Measurements from ENCODE around the gene ATP2B3. TPM values are rescaled to one million over a fixed set of nuclear protein-coding genes. Genes with fewer than 3 reads are reported as not detected.

Gene ATP2B3
- total and polyA plus RNA-seq, 7 experiments from 2014 or later, result not detected

DNA sequence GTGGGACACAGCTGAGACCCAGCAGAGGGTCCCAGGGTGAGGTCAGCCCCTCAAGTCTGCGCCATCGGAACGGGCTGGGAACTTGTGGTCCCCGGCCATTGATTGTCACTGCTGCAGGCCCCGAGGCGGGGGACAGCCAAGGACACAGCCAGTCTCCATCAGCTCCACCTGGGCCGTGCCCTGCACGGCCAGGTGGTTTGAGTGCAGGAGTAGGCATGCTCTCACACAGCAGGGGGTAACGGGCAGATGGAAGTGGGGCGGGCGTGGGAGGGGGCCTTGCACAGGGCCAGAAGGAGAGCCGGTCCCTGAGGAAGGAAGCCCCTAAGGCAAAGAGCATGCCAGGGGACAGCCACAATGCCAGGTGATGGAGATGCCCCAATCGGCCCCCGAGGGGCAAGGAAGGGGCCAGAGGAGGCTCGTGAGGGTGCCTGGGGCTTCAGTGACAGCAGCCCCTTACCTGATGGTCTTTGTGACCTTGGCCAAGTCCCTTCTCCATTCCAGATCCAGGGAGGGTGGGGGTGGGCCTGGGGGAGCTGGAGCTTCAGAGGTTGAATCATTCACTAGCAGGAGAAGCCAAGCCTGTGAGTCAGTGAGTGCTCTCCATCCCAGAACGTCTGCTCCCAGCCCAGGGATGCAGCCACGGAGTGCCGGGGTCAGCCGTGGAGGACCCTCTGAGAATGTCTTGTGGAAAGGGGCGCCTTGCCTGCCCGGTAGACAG is 2.3 kb downstream of the ATP2B3 start:
- POLR2A ChIA-PET, result interaction anchor here (0.7 kb wide), 1 partner anchor 244 kb away, joined by 3 read pairs; the partner anchor contains the start of gene PLXNB3
- no peak overlapping the region for H3K4me3 ChIP-seq (ENCODE audit: low read length)
- H3K36me3 ChIP-seq (ENCODE audit: control insufficient read depth in 2 of 3, insufficient read depth in 3 of 3, low read length in 3 of 3), result no peaks in the 10 kb centered on the region
- intact Hi-C loops (cut with micrococcal nuclease), result no loop called here
- Mint-ChIP-seq H3K9me3 (peaks cover 0 to 2% (median 0%) of the 10 kb centered on the region in 11 donors), H3K27me3 (peaks cover 11 to 30% (median 14%) of the 10 kb centered on the region in 5 donors), H3K4me3 (no peak overlapping the region), H3K27ac (no peak overlapping the region), H3K36me3 (no peaks in the 10 kb centered on the region), H3K4me1 (peaks cover 0 to 11% (median 4%) of the 10 kb centered on the region in 7 donors)
- no peak for ATAC-seq
- no peak overlapping the region for H3K27ac ChIP-seq (ENCODE audit: low read depth, low read length)
- no peak for DNase-seq
- H3K27me3 ChIP-seq (ENCODE audit: control insufficient read depth in 2 of 2, insufficient read depth in 2 of 2, low read length in 2 of 2), result no peaks in the 10 kb centered on the region
- CTCF ChIA-PET, result no interaction called here
- no peaks in the 10 kb centered on the region for H3K4me1 ChIP-seq (ENCODE audit: control insufficient read depth in 2 of 2, insufficient read depth in 2 of 2, low read length in 2 of 2)
- H3K9me3 ChIP-seq (ENCODE audit: control insufficient read depth in 2 of 3, low read length in 3 of 3), result no peaks in the 10 kb centered on the region

DNA sequence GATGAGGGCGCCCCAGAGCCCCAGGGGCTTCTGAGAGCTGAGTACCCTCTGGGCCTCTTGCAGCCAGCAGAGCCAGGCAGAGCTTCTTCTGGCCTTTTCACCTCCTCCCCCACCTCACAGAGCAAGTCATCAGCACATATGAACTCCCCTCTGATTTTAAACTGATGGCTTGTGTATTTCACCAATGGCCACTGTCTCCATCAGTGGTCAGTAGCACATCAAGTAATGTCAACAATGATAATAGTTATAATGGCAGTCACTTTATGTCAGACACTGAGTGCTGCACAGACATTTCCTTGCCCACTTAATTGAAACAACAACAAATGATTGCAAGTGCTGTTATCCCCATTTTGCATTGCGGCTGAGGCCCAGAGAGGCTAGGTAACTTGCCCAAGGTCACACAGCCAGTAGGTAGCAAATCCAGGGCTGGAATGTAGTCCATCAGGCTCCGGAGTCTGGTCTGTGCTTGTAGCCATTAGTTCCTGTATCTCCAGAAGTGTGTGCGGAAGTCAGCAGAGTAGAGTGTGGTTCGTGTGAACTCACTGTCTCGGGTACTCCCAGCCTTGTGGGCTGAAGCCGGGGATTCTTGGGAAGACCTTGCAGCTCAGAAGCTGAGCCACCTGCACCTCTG is 3.0 kb downstream of the ATP2B3 start:
- ATAC-seq (no peak), DNase-seq (no peak)
- Histone ChIP-seq H3K4me3 (ENCODE audit: low read length) (no peak overlapping the region), H3K27ac (ENCODE audit: low read depth, low read length) (no peak overlapping the region), H3K4me1 (ENCODE audit: control insufficient read depth in 2 of 2, insufficient read depth in 2 of 2, low read length in 2 of 2) (no peaks in the 10 kb centered on the region), H3K9me3 (ENCODE audit: control insufficient read depth in 2 of 3, low read length in 3 of 3) (no peaks in the 10 kb centered on the region), H3K36me3 (ENCODE audit: control insufficient read depth in 2 of 3, insufficient read depth in 3 of 3, low read length in 3 of 3) (no peaks in the 10 kb centered on the region), H3K27me3 (ENCODE audit: control insufficient read depth in 2 of 2, insufficient read depth in 2 of 2, low read length in 2 of 2) (no peaks in the 10 kb centered on the region)
- CTCF ChIA-PET, result no interaction called here
- POLR2A ChIA-PET, result no interaction called here
- H3K4me3 Mint-ChIP-seq, result no peak overlapping the region
- H3K4me1 Mint-ChIP-seq, result peaks cover 0 to 11% (median 4%) of the 10 kb centered on the region in 7 donors
- H3K9me3 Mint-ChIP-seq, result peaks cover 0 to 2% (median 0%) of the 10 kb centered on the region in 11 donors
- peaks cover 11 to 30% (median 14%) of the 10 kb centered on the region in 5 donors for H3K27me3 Mint-ChIP-seq
- no peaks in the 10 kb centered on the region for H3K36me3 Mint-ChIP-seq
- intact Hi-C loops (cut with micrococcal nuclease), result no loop called here
- H3K27ac Mint-ChIP-seq, result no peak overlapping the region

DNA sequence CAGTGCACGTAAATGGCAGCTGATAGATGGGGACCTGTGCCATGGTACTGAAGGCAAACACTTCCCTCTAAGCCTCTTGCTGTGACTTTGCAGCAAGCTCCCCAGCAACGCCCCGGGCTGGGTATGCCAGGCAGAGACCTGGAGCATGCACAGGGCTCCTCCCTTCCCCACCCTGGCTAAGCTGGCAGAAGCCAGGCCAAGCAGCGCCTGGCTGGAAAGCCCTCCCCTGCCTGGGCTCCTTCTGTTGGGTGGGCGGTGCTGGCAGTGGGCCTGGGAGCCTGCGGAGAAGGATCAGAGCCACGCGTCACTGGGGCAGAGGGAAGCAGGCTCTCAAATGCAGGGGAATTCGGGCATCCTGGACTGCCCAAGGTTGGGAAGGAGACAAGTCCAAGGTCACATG is 3.6 kb downstream of the ATP2B3 start:
- Histone ChIP-seq H3K27ac (ENCODE audit: low read depth, low read length) (no peak overlapping the region), H3K27me3 (ENCODE audit: control insufficient read depth in 2 of 2, insufficient read depth in 2 of 2, low read length in 2 of 2) (no peaks in the 10 kb centered on the region), H3K4me3 (ENCODE audit: low read length) (no peak overlapping the region), H3K4me1 (ENCODE audit: control insufficient read depth in 2 of 2, insufficient read depth in 2 of 2, low read length in 2 of 2) (no peaks in the 10 kb centered on the region), H3K36me3 (ENCODE audit: control insufficient read depth in 2 of 3, insufficient read depth in 3 of 3, low read length in 3 of 3) (no peaks in the 10 kb centered on the region), H3K9me3 (ENCODE audit: control insufficient read depth in 2 of 3, low read length in 3 of 3) (no peaks in the 10 kb centered on the region)
- Mint-ChIP-seq H3K4me3 (no peak overlapping the region), H3K4me1 (peaks cover 0 to 9% (median 2%) of the 10 kb centered on the region in 7 donors), H3K27me3 (peaks cover 7 to 25% (median 12%) of the 10 kb centered on the region in 5 donors), H3K27ac (no peak overlapping the region), H3K36me3 (no peaks in the 10 kb centered on the region), H3K9me3 (peaks cover 0 to 1% (median 0%) of the 10 kb centered on the region in 11 donors)
- ATAC-seq, result no peak
- no peak for DNase-seq
- ChIA-PET CTCF (no interaction called here), POLR2A (no interaction called here)
- intact Hi-C loops (cut with micrococcal nuclease), result no loop called here

- intact Hi-C loops (cut with micrococcal nuclease), result no loop called here
- POLR2A ChIA-PET, result no interaction called here
- no peak overlapping the region for H3K27ac Mint-ChIP-seq
- H3K9me3 Mint-ChIP-seq, result no peaks in the 10 kb centered on the region
- Histone ChIP-seq H3K27ac (ENCODE audit: low read depth, low read length) (no peak overlapping the region), H3K27me3 (ENCODE audit: control insufficient read depth in 2 of 2, insufficient read depth in 2 of 2, low read length in 2 of 2) (no peaks in the 10 kb centered on the region), H3K4me3 (ENCODE audit: low read length) (no peak overlapping the region), H3K4me1 (ENCODE audit: control insufficient read depth in 2 of 2, insufficient read depth in 2 of 2, low read length in 2 of 2) (no peaks in the 10 kb centered on the region), H3K9me3 (ENCODE audit: control insufficient read depth in 2 of 3, low read length in 3 of 3) (no peaks in the 10 kb centered on the region), H3K36me3 (ENCODE audit: control insufficient read depth in 2 of 3, insufficient read depth in 3 of 3, low read length in 3 of 3) (no peaks in the 10 kb centered on the region)
- no peak overlapping the region for H3K4me3 Mint-ChIP-seq
- DNase-seq, result no peak
- ATAC-seq, result no peak
- H3K36me3 Mint-ChIP-seq, result no peaks in the 10 kb centered on the region
- H3K4me1 Mint-ChIP-seq, result peaks cover 0 to 6% (median 0%) of the 10 kb centered on the region in 7 donors
- CTCF ChIA-PET, result no interaction called here
- peaks cover 4 to 18% (median 8%) of the 10 kb centered on the region in 5 donors for H3K27me3 Mint-ChIP-seq
These were observed 4.8 kb downstream of the ATP2B3 start for GRCh38 chrX:153522259-153522658.

GRCh38 chrX:153523269-153523668 is 5.8 kb downstream of the ATP2B3 start:
- no peak for ATAC-seq
- ChIA-PET POLR2A (no interaction called here), CTCF (no interaction called here)
- no peak overlapping the region for H3K4me3 ChIP-seq (ENCODE audit: low read length)
- Mint-ChIP-seq H3K27me3 (peaks cover 4 to 17% (median 8%) of the 10 kb centered on the region in 5 donors), H3K27ac (no peak overlapping the region), H3K9me3 (peaks cover 0 to 2% (median 0%) of the 10 kb centered on the region in 11 donors), H3K4me1 (peaks cover 0 to 5% (median 0%) of the 10 kb centered on the region in 7 donors), H3K4me3 (no peak overlapping the region), H3K36me3 (no peaks in the 10 kb centered on the region)
- H3K27me3 ChIP-seq (ENCODE audit: control insufficient read depth in 2 of 2, insufficient read depth in 2 of 2, low read length in 2 of 2), result no peaks in the 10 kb centered on the region
- H3K36me3 ChIP-seq (ENCODE audit: control insufficient read depth in 2 of 3, insufficient read depth in 3 of 3, low read length in 3 of 3), result no peaks in the 10 kb centered on the region
- no peaks in the 10 kb centered on the region for H3K9me3 ChIP-seq (ENCODE audit: control insufficient read depth in 2 of 3, low read length in 3 of 3)
- H3K4me1 ChIP-seq (ENCODE audit: control insufficient read depth in 2 of 2, insufficient read depth in 2 of 2, low read length in 2 of 2), result no peaks in the 10 kb centered on the region
- intact Hi-C loops (cut with micrococcal nuclease), result no loop called here
- DNase-seq, result no peak
- H3K27ac ChIP-seq (ENCODE audit: low read depth, low read length), result no peak overlapping the region

- no peak overlapping the region for H3K4me3 Mint-ChIP-seq
- peaks cover 0 to 2% (median 0%) of the 10 kb centered on the region in 11 donors for H3K9me3 Mint-ChIP-seq
- no peak overlapping the region for H3K4me3 ChIP-seq (ENCODE audit: low read length)
- DNase-seq (no peak), ATAC-seq (no peak)
- H3K4me1 ChIP-seq (ENCODE audit: control insufficient read depth in 2 of 2, insufficient read depth in 2 of 2, low read length in 2 of 2), result no peaks in the 10 kb centered on the region
- H3K36me3 ChIP-seq (ENCODE audit: control insufficient read depth in 2 of 3, insufficient read depth in 3 of 3, low read length in 3 of 3), result no peaks in the 10 kb centered on the region
- H3K27ac ChIP-seq (ENCODE audit: low read depth, low read length), result no peak overlapping the region
- H3K4me1 Mint-ChIP-seq, result no peaks in the 10 kb centered on the region
- intact Hi-C loops (cut with micrococcal nuclease), result no loop called here
- no peak overlapping the region for H3K27ac Mint-ChIP-seq
- POLR2A ChIA-PET, result no interaction called here
- no peaks in the 10 kb centered on the region for H3K9me3 ChIP-seq (ENCODE audit: control insufficient read depth in 2 of 3, low read length in 3 of 3)
- CTCF ChIA-PET, result no interaction called here
- no peaks in the 10 kb centered on the region for H3K36me3 Mint-ChIP-seq
- H3K27me3 Mint-ChIP-seq, result peaks cover 4 to 11% (median 7%) of the 10 kb centered on the region in 5 donors
- H3K27me3 ChIP-seq (ENCODE audit: control insufficient read depth in 2 of 2, insufficient read depth in 2 of 2, low read length in 2 of 2), result no peaks in the 10 kb centered on the region
These were observed 6.8 kb downstream of the ATP2B3 start for GRCh38 chrX:153524234-153524633.

GRCh38 chrX:153525451-153525850 is 8.0 kb downstream of the ATP2B3 start:
- H3K27ac ChIP-seq (ENCODE audit: low read depth, low read length), result no peak overlapping the region
- DNase-seq (no peak), ATAC-seq (no peak)
- intact Hi-C loops (cut with micrococcal nuclease), result no loop called here
- H3K36me3 ChIP-seq (ENCODE audit: control insufficient read depth in 2 of 3, insufficient read depth in 3 of 3, low read length in 3 of 3), result no peaks in the 10 kb centered on the region
- Mint-ChIP-seq H3K27ac (no peak overlapping the region), H3K4me1 (no peaks in the 10 kb centered on the region), H3K9me3 (peaks cover 0 to 2% (median 0%) of the 10 kb centered on the region in 11 donors), H3K36me3 (no peaks in the 10 kb centered on the region), H3K4me3 (no peak overlapping the region), H3K27me3 (peaks cover under 1 to 7% (median 2%) of the 10 kb centered on the region in 5 donors)
- ChIA-PET POLR2A (no interaction called here), CTCF (interaction anchor here (0.8 kb wide), 1 partner anchor 14 kb away, joined by 3 read pairs; no protein-coding TSS in a partner anchor)
- no peaks in the 10 kb centered on the region for H3K4me1 ChIP-seq (ENCODE audit: control insufficient read depth in 2 of 2, insufficient read depth in 2 of 2, low read length in 2 of 2)
- H3K9me3 ChIP-seq (ENCODE audit: control insufficient read depth in 2 of 3, low read length in 3 of 3), result no peaks in the 10 kb centered on the region
- H3K4me3 ChIP-seq (ENCODE audit: low read length), result no peak overlapping the region
- H3K27me3 ChIP-seq (ENCODE audit: control insufficient read depth in 2 of 2, insufficient read depth in 2 of 2, low read length in 2 of 2), result no peaks in the 10 kb centered on the region

Measured in naive thymus-derived CD4-positive, alpha-beta T cell (primary cell).